HTR-8/SVneo (cell line): ENCODE results near the gene WDCP.
"Not testable (repeated sequence)": the region's sequence is repeated elsewhere in the genome, so short reads cannot be mapped to it uniquely, and the experiment has no call there.

Source experiments
- DNase-seq: peaks from one replicate; pipeline ENCODE4 v3.0.0; 2011; ENCODE audit warnings: low spot score, mixed read lengths; ENCODE audit not compliant: insufficient read length
- FAIRE-seq: peaks from 2 replicates; lab custom pipeline; 2011; peaks lifted over from hg19 to GRCh38; lab: Jason Lieb, UNC

The WDCP gene

DNA sequence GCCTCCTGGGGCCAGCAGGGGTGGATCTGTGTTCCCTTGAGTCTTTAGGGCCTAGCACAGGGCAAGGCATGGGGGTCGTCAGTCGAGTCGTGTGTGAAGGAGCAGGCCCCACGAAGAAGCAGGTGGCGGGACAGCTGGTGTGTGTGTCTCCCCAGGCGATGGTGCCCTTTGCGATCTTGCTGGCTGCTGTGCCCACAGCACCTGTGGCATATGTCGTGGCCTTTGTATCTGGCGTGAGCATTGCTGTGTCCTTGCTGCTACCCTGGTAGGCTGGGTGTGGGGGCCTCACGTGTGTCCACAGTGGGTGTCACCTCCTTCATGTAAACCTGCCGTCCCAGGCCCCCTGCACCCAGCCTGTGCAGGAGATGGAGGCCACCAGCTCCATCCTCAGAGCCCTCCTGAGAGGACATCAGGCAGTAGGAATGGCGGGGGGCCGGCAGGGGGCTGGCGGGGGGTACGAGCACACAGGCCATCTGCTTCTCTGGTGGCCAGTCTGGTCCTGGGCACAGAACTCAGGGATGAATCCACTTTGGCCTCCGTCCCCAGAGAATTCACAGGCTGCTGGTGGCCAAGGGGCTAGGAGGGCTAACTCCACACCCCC, 24.1 kb downstream of the WDCP start:
- FAIRE-seq (no peak), DNase-seq (no peak)

GRCh38 chr2:24022324-24022974, 24.7 kb downstream of the WDCP start:
- FAIRE-seq: peak; percentile 63
- DNase-seq: no peak

GRCh38 chr2:24021122-24021998, 25.8 kb downstream of the WDCP start:
- FAIRE-seq (no peak), DNase-seq (no peak)

GRCh38 chr2:24020244-24020643, 26.9 kb downstream of the WDCP start:
- FAIRE-seq (no peak), DNase-seq (no peak)

DNA sequence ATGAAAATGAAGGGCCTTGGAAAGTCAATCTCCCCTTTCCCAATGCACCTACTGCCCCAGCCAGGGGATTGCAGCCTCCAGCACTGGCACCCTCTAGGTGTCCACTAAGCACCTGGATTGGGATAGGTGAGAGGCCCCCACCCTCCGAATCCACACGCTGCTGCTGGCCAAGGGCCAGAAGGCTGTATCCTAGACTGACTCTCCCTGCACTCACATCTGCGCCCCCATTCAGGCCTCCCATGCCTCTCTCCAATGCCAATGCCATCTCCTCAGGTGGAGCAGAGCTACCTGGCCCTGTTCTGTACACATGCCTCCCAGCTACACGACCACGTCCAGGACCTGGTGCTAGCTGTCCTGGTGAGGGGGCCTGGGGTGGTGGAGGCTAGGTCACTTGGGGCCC, 27.5 kb downstream of the WDCP start:
- DNase-seq: no peak
- FAIRE-seq: no peak

DNA sequence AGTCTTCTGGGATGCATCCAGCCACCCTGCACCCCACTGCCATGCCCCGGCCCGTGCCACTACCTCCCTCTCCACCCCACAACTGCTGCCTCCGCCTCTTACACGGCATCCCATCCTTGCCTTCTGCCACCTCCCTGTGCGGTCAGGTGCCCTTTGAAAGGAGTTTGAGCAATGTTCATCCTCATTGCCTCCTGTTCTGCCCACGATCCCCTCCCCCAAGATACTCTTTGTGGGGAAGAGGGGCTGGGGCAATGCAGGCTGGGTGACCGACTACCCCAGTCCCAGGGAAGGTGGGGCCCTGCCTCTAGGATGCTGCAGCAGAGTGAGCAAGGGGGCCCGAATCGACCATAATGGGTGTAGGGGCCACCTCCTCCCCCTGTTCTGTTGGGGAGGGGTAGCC, 28.9 kb downstream of the WDCP start:
- DNase-seq (no peak), FAIRE-seq (no peak)

GRCh38 chr2:24017711-24018110, 29.5 kb downstream of the WDCP start:
- no peak for FAIRE-seq
- DNase-seq: no peak

GRCh38 chr2:24016853-24017703, 30.1 kb downstream of the WDCP start:
- DNase-seq (no peak), FAIRE-seq (no peak)

DNA sequence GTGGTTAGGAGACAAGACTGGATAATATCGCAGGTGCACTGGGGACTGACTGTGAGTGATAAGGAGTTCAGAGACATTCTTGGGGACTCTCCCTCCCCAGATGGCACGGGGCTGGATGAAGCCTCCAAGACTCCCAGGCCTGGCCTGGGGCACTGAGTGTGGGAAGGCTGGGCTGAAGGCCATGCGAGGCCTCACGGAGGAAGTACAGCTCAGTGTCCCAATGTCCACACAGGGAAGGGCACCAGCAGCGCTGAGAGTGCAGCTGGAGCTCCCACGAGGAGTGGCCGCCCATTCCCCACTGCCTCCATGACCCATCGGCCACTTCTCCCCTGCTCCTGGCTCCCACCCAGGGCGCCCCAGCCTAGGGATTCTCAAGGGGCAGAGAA, 30.8 kb downstream of the WDCP start:
- FAIRE-seq (no peak), DNase-seq (no peak)

GRCh38 chr2:24015562-24016375, 31.4 kb downstream of the WDCP start:
- peak; percentile 66 for FAIRE-seq
- DNase-seq: peak; percentile 74

- FAIRE-seq, DNase-seq: not testable (repeated sequence)
These were observed 32.3 kb downstream of the WDCP start for GRCh38 chr2:24014902-24015301.

DNA sequence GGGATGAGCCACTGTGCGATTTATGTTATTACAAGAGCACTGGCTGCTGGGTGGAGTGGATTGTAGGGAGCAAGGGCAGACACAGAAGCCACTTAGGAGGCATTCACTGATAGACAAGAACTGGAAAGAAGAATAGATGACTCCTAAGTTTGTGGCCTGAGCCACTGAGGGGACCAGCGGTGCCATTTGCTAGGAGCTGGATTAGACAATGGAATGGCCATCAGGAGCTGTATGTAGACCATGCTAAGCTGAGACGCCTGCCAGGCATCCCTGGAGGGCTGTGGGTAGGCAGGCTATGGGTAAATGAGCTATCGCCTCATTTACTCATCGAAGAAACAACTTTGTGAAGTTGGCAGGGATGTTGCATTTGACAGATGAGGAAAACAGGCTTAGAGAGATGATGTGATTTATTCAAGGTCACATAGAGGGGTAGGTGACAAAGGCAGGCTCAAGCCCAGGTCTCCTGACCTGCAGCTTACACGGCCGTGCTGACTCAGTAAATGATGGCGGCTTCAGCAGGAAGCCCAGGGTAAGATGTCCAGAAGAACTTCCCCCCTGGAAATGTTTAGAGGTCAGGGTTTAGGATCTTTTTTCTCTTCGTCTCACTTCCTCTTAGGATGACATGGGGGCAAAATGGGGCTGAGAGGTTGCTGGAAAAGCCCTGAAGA, 34.5 kb downstream of the WDCP start:
- FAIRE-seq (no peak), DNase-seq (no peak)

- DNase-seq: no peak
- no peak for FAIRE-seq
These were observed 35.7 kb downstream of the WDCP start for GRCh38 chr2:24011250-24012104.

- DNase-seq: no peak
- no peak for FAIRE-seq
These were observed 36.5 kb downstream of the WDCP start for GRCh38 chr2:24010477-24011249.

DNA sequence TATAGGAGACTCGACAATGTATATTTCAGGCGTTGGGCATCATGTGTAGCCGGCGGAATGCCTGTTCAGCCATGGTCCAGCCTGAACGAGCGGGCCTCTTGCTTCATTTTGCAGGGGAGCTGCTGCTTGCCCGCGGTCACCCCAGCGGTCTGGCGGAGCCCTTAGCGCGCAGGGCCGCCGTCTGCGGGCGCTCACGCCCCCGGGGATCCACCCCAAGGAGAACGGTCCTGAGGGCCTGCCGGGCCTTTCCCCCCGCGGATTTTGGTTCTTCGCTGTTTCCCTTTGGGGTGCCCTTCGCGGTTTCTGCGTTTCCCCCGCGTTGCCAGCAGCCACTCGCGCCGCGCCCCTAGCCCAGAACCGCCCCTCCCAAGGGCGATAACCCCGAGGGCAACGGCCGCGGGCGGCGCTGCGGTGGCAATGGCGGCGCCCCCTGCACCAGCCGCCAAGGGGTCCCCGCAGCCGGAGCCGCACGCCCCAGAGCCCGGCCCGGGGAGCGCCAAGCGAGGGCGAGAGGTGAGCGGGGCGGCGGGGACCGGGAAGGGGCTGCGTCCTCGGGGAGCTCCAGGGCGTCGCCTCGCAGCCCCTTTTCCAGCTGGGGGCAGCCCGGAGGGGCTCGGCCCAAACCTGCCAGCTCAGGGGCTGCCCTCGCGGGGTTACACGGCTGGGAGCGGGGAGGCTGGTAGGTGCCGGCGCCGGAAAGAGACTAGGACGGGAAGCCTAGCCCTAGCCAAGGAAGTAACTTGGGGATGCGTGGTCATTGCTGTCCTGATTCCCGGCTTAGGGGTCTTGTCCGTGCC, 37.3 kb downstream of the WDCP start, which contains the start of gene MFSD2B:
MFSD2B (plus strand) TSS at position 406 of the 797 bp plus-strand sequence; CDS start at position 418, 12 bp downstream.
- FAIRE-seq (no peak), DNase-seq (no peak)

DNA sequence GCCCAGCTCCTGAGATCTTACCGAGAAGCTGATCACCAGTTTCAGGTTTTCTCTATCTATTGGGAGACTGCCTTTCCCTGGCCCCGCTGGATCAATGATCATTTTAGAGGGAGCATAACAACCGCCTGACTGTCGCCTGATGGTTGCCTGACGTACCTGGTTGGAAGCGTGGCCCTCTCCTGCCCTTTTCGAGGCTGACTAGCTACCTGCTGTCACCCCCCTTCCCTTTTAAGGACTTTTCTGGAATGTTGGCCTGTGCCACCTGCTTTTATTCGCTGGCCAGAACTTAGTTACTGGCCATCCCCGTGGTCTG, 37.9 kb downstream of the WDCP start:
- FAIRE-seq: no peak
- DNase-seq: no peak
